Upper lobe of right lung (tissue), 1 donor: ENCODE measurements around the gene PACRG. TPM values are rescaled to one million over a fixed set of nuclear protein-coding genes. Genes with fewer than 3 reads are reported as not detected.

Experiments used
- ATAC-seq: fragments of 200-7000 bp; cut with Tn5 transposase; one replicate; pipeline ENCODE4 v1.9.1; 2020; ENCODE audit warnings: mild to moderate bottlenecking, moderate library complexity
- DNase-seq: peaks from one replicate; pipeline ENCODE4 v3.0.0-alpha.2; 2020
- H3K27ac ChIP-seq: fragments of 200-600 bp; one replicate; pipeline ENCODE4 v1.8.0; 2022
- H3K27me3 ChIP-seq: fragments of 200-600 bp; one replicate; pipeline ENCODE4 v1.8.0; 2022; ENCODE audit warnings: mild to moderate bottlenecking
- H3K36me3 ChIP-seq: fragments of 200-600 bp; one replicate; pipeline ENCODE4 v1.8.0; 2022
- H3K4me1 ChIP-seq: fragments of 200-600 bp; one replicate; pipeline ENCODE4 v1.8.0; 2022
- H3K4me3 ChIP-seq: fragments of 200-600 bp; one replicate; pipeline ENCODE4 v1.8.0; 2022; ENCODE audit warnings: mild to moderate bottlenecking
- H3K9me3 ChIP-seq: fragments of 200-600 bp; one replicate; pipeline ENCODE4 v1.8.0; 2022
- CTCF ChIP-seq: fragments of 200-600 bp; IDR thresholded peaks from one replicate; pipeline ENCODE4 v1.8.0; 2022; ENCODE audit warnings: antibody characterized with exemption
- intact Hi-C: fragments of 100-400 bp; cut with DNase I; formaldehyde crosslinking; loops from one replicate; pipeline ENCODE4 v1.11.0; 2022
- total RNA-seq: library from RNA; stranded (reverse); fragmentation: NEBNext Ultra II Directional; extraction: Animal tissue kit (Norgen Biotek cat#: 25700); gene quantifications from one replicate; pipeline ENCODE4 v1.2.1, GENCODE V29; 2021
- donor health status: DM: no; HTN: yes; CAD: no; lungs with severe emphysema.

Gene PACRG
- total RNA-seq, 1 donor from 2014 or later: 1.5 TPM

GRCh38 chr6:162753775-162754174 lies 26.0 kb downstream of the PACRG start:
- H3K4me3 ChIP-seq: no peak overlapping the region
- no peak for ATAC-seq
- no peak overlapping the region for H3K27ac ChIP-seq
- no peaks in the 10 kb centered on the region for H3K27me3 ChIP-seq
- no peak for TF ChIP-seq CTCF
- no peak for DNase-seq
- H3K36me3 ChIP-seq: no peaks in the 10 kb centered on the region
- no peaks in the 10 kb centered on the region for H3K9me3 ChIP-seq
- no peaks in the 10 kb centered on the region for H3K4me1 ChIP-seq
- intact Hi-C loops: no loop called here

GRCh38 chr6:162770136-162770535 lies 42.4 kb downstream of the PACRG start:
- Histone ChIP-seq H3K36me3 (no peaks in the 10 kb centered on the region), H3K27me3 (no peaks in the 10 kb centered on the region), H3K4me3 (no peak overlapping the region), H3K27ac (no peak overlapping the region), H3K4me1 (no peaks in the 10 kb centered on the region), H3K9me3 (no peaks in the 10 kb centered on the region)
- TF ChIP-seq CTCF: no peak
- intact Hi-C loops: no loop called here
- DNase-seq: no peak
- ATAC-seq: no peak

- Histone ChIP-seq H3K4me3 (no peak overlapping the region), H3K27ac (no peak overlapping the region), H3K36me3 (no peaks in the 10 kb centered on the region), H3K27me3 (no peaks in the 10 kb centered on the region), H3K4me1 (no peaks in the 10 kb centered on the region), H3K9me3 (no peaks in the 10 kb centered on the region)
- TF ChIP-seq CTCF: no peak
- intact Hi-C loops: no loop called here
- no peak for DNase-seq
- ATAC-seq: no peak
Measured at GRCh38 chr6:162770955-162771354, 43.2 kb downstream of the PACRG start.

GRCh38 chr6:162772466-162772865 lies 44.7 kb downstream of the PACRG start:
- TF ChIP-seq CTCF: no peak
- H3K4me3 ChIP-seq: no peak overlapping the region
- no peak for DNase-seq
- intact Hi-C loops: no loop called here
- no peaks in the 10 kb centered on the region for H3K9me3 ChIP-seq
- no peaks in the 10 kb centered on the region for H3K36me3 ChIP-seq
- H3K27ac ChIP-seq: no peak overlapping the region
- ATAC-seq: no peak
- H3K4me1 ChIP-seq: no peaks in the 10 kb centered on the region
- H3K27me3 ChIP-seq: no peaks in the 10 kb centered on the region

GRCh38 chr6:162773996-162774395 lies 46.2 kb downstream of the PACRG start:
- no peaks in the 10 kb centered on the region for H3K4me1 ChIP-seq
- ATAC-seq: no peak
- no peak for DNase-seq
- H3K9me3 ChIP-seq: no peaks in the 10 kb centered on the region
- no peaks in the 10 kb centered on the region for H3K36me3 ChIP-seq
- TF ChIP-seq CTCF: no peak
- H3K27me3 ChIP-seq: no peaks in the 10 kb centered on the region
- intact Hi-C loops: no loop called here
- H3K4me3 ChIP-seq: no peak overlapping the region
- no peak overlapping the region for H3K27ac ChIP-seq

- intact Hi-C loops: no loop called here
- H3K27me3 ChIP-seq: no peaks in the 10 kb centered on the region
- no peaks in the 10 kb centered on the region for H3K4me1 ChIP-seq
- no peak overlapping the region for H3K4me3 ChIP-seq
- no peaks in the 10 kb centered on the region for H3K36me3 ChIP-seq
- H3K9me3 ChIP-seq: peaks cover 8% of the 10 kb centered on the region
- no peak for TF ChIP-seq CTCF
- ATAC-seq: no peak
- no peak for DNase-seq
- no peak overlapping the region for H3K27ac ChIP-seq
Measured at GRCh38 chr6:162777091-162777490, 49.3 kb downstream of the PACRG start.
